ENCODE data around the gene ATP2B3. TPM values are rescaled to one million over a fixed set of nuclear protein-coding genes. Genes with fewer than 3 reads are reported as not detected.

Gene ATP2B3
- total RNA-seq, 3 donors from 2014 or later (not counting 1 experiment from before 2014, with no cell fraction given), result not detected

DNA sequence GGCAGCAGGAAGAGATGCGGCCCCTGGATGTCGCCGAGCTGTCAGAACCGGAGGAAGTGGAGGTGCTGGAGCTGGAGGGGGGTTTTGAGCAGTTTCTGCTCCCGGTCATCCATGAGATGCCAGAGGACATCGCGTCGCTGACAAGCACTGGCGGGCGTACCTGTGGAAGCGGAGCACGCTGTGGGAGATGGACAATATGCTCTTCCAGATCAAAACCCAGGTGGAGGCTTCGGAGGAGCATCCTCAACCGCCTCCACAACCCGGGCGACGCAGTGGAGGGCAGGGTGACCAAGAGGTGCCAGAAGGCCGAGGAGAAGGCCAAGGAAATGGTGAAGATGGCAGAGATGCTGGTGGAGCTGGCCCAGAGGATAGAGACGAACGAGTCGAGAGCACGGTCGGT lies 89.1 kb downstream of the ATP2B3 start:
- intact Hi-C loops (cut with micrococcal nuclease), result no loop called here
- Mint-ChIP-seq H3K4me1 (peaks cover 2 to 16% of the 10 kb centered on the region in 2 donors), H3K9me3 (no peaks in the 10 kb centered on the region), H3K36me3 (no peaks in the 10 kb centered on the region), H3K27ac (no peak overlapping the region), H3K4me3 (no peak overlapping the region), H3K27me3 (ENCODE audit: low read depth in 2 of 2) (peaks cover 0 to 26% of the 10 kb centered on the region in 2 donors)
- TF ChIP-seq CTCF (IDR thresholded peaks at IDR 0.05), result no peak
- no peaks in the 10 kb centered on the region for H3K27me3 ChIP-seq (ENCODE audit: control insufficient read depth, insufficient read depth, low read length)
- H3K9me3 ChIP-seq (ENCODE audit: control insufficient read depth, insufficient read depth, low read length), result no peaks in the 10 kb centered on the region
- H3K36me3 ChIP-seq (ENCODE audit: control insufficient read depth, insufficient read depth, low read length), result no peaks in the 10 kb centered on the region
- ATAC-seq (no peak), DNase-seq (no peak)
- peaks cover 11% of the 10 kb centered on the region for H3K4me1 ChIP-seq (ENCODE audit: control insufficient read depth, insufficient read depth, low read length)
- H3K27ac ChIP-seq (ENCODE audit: low read length), result no peak overlapping the region
- H3K4me3 ChIP-seq (ENCODE audit: low read length), result no peak overlapping the region
- WGBS (ENCODE audit: insufficient coverage), result 94% methylated on average over 21 of the region's 23 CpGs

DNA sequence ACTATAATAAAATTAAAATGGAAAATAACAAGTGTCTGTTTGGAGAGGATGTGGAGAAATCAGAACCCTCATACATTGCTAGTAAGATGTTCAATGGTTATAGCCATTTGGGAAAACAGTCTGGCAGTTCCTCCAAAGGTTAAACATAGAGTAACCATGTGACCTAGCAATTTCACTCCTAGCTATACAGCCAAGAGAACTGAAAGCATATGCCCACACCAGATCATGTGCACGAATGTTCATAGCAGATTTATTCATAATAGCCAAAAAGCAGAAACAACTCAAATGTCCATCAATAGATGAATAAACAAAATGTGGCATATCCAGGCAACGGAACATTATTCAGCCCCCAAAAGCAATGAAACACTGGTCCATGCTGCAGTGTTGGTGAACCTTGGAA lies 90.9 kb downstream of the ATP2B3 start:
- Histone ChIP-seq H3K27ac (ENCODE audit: low read length) (no peak overlapping the region), H3K36me3 (ENCODE audit: control insufficient read depth, insufficient read depth, low read length) (no peaks in the 10 kb centered on the region), H3K9me3 (ENCODE audit: control insufficient read depth, insufficient read depth, low read length) (no peaks in the 10 kb centered on the region), H3K4me1 (ENCODE audit: control insufficient read depth, insufficient read depth, low read length) (peaks cover 11% of the 10 kb centered on the region), H3K4me3 (ENCODE audit: low read length) (no peak overlapping the region), H3K27me3 (ENCODE audit: control insufficient read depth, insufficient read depth, low read length) (no peaks in the 10 kb centered on the region)
- no peaks in the 10 kb centered on the region for H3K36me3 Mint-ChIP-seq
- H3K9me3 Mint-ChIP-seq, result no peaks in the 10 kb centered on the region
- H3K4me3 Mint-ChIP-seq, result no peak overlapping the region
- ATAC-seq (no peak), DNase-seq (no peak)
- H3K27me3 Mint-ChIP-seq (ENCODE audit: low read depth in 2 of 2), result peaks cover 0 to 26% of the 10 kb centered on the region in 2 donors
- no peak overlapping the region for H3K27ac Mint-ChIP-seq
- no peak for TF ChIP-seq CTCF (IDR thresholded peaks at IDR 0.05)
- peaks cover 0 to 9% of the 10 kb centered on the region in 2 donors for H3K4me1 Mint-ChIP-seq
- intact Hi-C loops (cut with micrococcal nuclease), result no loop called here
- 100% methylated on average over 2 of the region's 2 CpGs for WGBS (ENCODE audit: insufficient coverage)

DNA sequence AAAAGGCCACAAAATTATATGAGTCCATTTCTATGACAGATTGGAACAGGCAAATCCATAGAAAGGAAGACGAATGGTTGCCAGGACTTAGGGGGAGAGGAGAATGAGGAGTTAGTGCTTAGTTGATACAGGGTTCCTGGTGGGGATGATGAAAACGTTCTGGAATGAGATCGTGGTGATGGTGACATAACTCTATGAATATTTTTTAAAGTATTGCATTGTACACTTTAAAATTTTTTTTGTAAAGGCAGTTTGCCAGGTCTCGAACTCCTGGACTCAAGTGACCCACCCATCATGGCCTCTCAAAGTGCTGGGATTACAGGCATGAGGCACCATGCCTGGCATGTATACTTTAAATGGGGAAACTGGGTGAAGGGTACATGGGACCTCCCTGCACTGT lies 91.4 kb downstream of the ATP2B3 start:
- peaks cover 2 to 29% of the 10 kb centered on the region in 2 donors for H3K27me3 Mint-ChIP-seq (ENCODE audit: low read depth in 2 of 2)

More for the DNA sequence above, 91.4 kb downstream of the ATP2B3 start:
- WGBS (ENCODE audit: insufficient coverage), result 70% methylated on average over 2 of the region's 4 CpGs
- H3K36me3 ChIP-seq (ENCODE audit: control insufficient read depth, insufficient read depth, low read length), result no peaks in the 10 kb centered on the region
- H3K4me3 Mint-ChIP-seq, result no peak overlapping the region
- H3K9me3 Mint-ChIP-seq, result no peaks in the 10 kb centered on the region
- no peaks in the 10 kb centered on the region for H3K9me3 ChIP-seq (ENCODE audit: control insufficient read depth, insufficient read depth, low read length)
- peaks cover 0 to 9% of the 10 kb centered on the region in 2 donors for H3K4me1 Mint-ChIP-seq
- H3K27me3 ChIP-seq (ENCODE audit: control insufficient read depth, insufficient read depth, low read length), result no peaks in the 10 kb centered on the region
- TF ChIP-seq CTCF (IDR thresholded peaks at IDR 0.05), result no peak
- H3K27ac Mint-ChIP-seq, result no peak overlapping the region
- intact Hi-C loops (cut with micrococcal nuclease), result no loop called here
- peaks cover 11% of the 10 kb centered on the region for H3K4me1 ChIP-seq (ENCODE audit: control insufficient read depth, insufficient read depth, low read length)
- no peak overlapping the region for H3K27ac ChIP-seq (ENCODE audit: low read length)
- DNase-seq (no peak), ATAC-seq (no peak)
- no peaks in the 10 kb centered on the region for H3K36me3 Mint-ChIP-seq
- H3K4me3 ChIP-seq (ENCODE audit: low read length), result no peak overlapping the region

Data from natural killer cell (primary cell).